HL-60 (cell line): ENCODE measurements around the gene C2orf78.

Experiments
- DNase-seq, 2 experiments: peaks; one replicate each; pipeline ENCODE4 v3.0.0-alpha.2; 2010 to 2020; ENCODE audit warnings: low read depth in 1 of 2, low spot score in 1 of 2
- H3K27ac ChIP-seq: fragments of 250-450 bp; sonication (Bioruptor Pico); replicated peaks from 2 replicates; pipeline ENCODE4 v1.5.1; 2020; ENCODE audit warnings: mild to moderate bottlenecking, moderate library complexity
- H3K27me3 ChIP-seq: fragments of 250-450 bp; sonication (Bioruptor Pico); 2 replicates; pipeline ENCODE4 v1.5.1; 2021; ENCODE audit warnings: mild to moderate bottlenecking, moderate library complexity; ENCODE audit not compliant: insufficient read depth, poor library complexity, severe bottlenecking
- H3K4me3 ChIP-seq: replicated peaks from 2 replicates; pipeline ENCODE4 v1.5.1; 2011; ENCODE audit warnings: mild to moderate bottlenecking, control low read depth, low read length; ENCODE audit not compliant: insufficient read depth
- CTCF ChIP-seq: IDR thresholded peaks from one replicate; pipeline ENCODE4 v1.5.1; 2011; ENCODE audit warnings: low read length, control low read depth, inconsistent platforms; ENCODE audit not compliant: insufficient read depth
- GABPA ChIP-seq: IDR thresholded peaks from 2 replicates; pipeline ENCODE4 v1.6.1; 2012; ENCODE audit warnings: low read depth
- POLR2AphosphoS5 ChIP-seq: IDR thresholded peaks from 2 replicates; pipeline ENCODE4 v1.6.1; 2012; ENCODE audit warnings: low read depth
- REST ChIP-seq: IDR thresholded peaks from 2 replicates; pipeline ENCODE4 v1.6.1; 2012; ENCODE audit warnings: low read depth; ENCODE audit not compliant: insufficient replicate concordance
- SPI1 ChIP-seq: IDR thresholded peaks from 2 replicates; pipeline ENCODE4 v1.6.1; 2012; ENCODE audit warnings: low read depth, mild to moderate bottlenecking, borderline replicate concordance

Gene C2orf78

GRCh38 chr2:73841912-73842738 is 58.1 kb downstream of the C2orf78 start:
- Histone ChIP-seq H3K4me3 (no peak overlapping the region), H3K27me3 (no peaks in the 10 kb centered on the region), H3K27ac (no peak overlapping the region)
- DNase-seq, result no peak
- no peak for TF ChIP-seq GABPA
- TF ChIP-seq REST, result no peak
- TF ChIP-seq SPI1, result no peak
- no peak for TF ChIP-seq CTCF
- TF ChIP-seq POLR2AphosphoS5, result no peak

- H3K4me3 ChIP-seq, result no peak overlapping the region
- H3K27ac ChIP-seq, result no peak overlapping the region
- DNase-seq, result no peak
- H3K27me3 ChIP-seq, result no peaks in the 10 kb centered on the region
- no peak for TF ChIP-seq POLR2AphosphoS5
These were observed 58.7 kb downstream of the C2orf78 start for GRCh38 chr2:73842739-73843019.

- TF ChIP-seq SPI1 (no peak), GABPA (no peak), REST (no peak), CTCF (no peak), POLR2AphosphoS5 (no peak)
- H3K27me3 ChIP-seq, result no peaks in the 10 kb centered on the region
- H3K4me3 ChIP-seq, result no peak overlapping the region
These were observed 60.1 kb downstream of the C2orf78 start for GRCh38 chr2:73844087-73844486.

GRCh38 chr2:73850009-73850408 is 66.0 kb downstream of the C2orf78 start:
- TF ChIP-seq POLR2AphosphoS5, result no peak
- Histone ChIP-seq H3K27me3 (no peaks in the 10 kb centered on the region), H3K27ac (no peak overlapping the region), H3K4me3 (no peak overlapping the region)
- DNase-seq, result no peak

More at GRCh38 chr2:73844087-73844486, 60.1 kb downstream of the C2orf78 start:
- no peak overlapping the region for H3K27ac ChIP-seq
- no peak for DNase-seq

- Histone ChIP-seq H3K27ac (no peak overlapping the region), H3K27me3 (no peaks in the 10 kb centered on the region), H3K4me3 (no peak overlapping the region)
- DNase-seq, result peak in 1 of 2 experiments; percentile 13
- TF ChIP-seq GABPA (no peak), CTCF (no peak), SPI1 (no peak), POLR2AphosphoS5 (no peak), REST (no peak)
These were observed 67.3 kb downstream of the C2orf78 start for GRCh38 chr2:73851274-73851673.
